Pericardium fibroblast (primary cell): Measurements from ENCODE around the gene SLC6A14. TPM values are rescaled to one million over a fixed set of nuclear protein-coding genes. Genes with fewer than 3 reads are reported as not detected.

ENCODE experiments used
- total RNA-seq: library from RNA; depleted of rRNA; stranded (reverse); fragments of >200 nt; gene quantifications from 2 replicates; pipeline ENCODE4 v1.2.3, GENCODE V29; 2015

SLC6A14 gene, protein sequence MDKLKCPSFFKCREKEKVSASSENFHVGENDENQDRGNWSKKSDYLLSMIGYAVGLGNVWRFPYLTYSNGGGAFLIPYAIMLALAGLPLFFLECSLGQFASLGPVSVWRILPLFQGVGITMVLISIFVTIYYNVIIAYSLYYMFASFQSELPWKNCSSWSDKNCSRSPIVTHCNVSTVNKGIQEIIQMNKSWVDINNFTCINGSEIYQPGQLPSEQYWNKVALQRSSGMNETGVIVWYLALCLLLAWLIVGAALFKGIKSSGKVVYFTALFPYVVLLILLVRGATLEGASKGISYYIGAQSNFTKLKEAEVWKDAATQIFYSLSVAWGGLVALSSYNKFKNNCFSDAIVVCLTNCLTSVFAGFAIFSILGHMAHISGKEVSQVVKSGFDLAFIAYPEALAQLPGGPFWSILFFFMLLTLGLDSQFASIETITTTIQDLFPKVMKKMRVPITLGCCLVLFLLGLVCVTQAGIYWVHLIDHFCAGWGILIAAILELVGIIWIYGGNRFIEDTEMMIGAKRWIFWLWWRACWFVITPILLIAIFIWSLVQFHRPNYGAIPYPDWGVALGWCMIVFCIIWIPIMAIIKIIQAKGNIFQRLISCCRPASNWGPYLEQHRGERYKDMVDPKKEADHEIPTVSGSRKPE
- total RNA-seq: not detected in 2 replicates

DNA sequence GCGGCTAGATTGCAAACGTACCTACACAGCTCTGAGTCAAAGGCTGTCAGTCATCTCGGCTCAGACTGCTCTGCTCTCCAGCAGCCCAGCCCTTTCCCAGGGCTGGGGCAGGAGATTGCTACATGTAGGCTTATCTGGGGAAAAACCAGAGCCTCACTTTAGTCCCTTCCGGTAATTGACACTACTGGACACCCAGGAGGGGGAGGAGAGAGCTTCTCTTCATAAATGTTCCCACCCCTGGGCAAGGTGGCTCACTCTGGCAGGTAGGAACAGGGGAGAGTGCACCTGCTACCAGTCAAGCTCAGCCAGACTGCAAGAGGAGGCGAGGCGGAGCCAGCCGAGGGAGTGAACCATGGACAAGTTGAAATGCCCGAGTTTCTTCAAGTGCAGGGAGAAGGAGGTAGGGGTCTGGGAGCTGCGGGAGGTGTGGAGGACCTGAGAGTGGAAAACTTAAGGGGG, at the start of gene SLC6A14:
SLC6A14 (plus strand) TSS at position 249 of the 459 bp plus-strand sequence; CDS start at position 353, 104 bp downstream.

DNA sequence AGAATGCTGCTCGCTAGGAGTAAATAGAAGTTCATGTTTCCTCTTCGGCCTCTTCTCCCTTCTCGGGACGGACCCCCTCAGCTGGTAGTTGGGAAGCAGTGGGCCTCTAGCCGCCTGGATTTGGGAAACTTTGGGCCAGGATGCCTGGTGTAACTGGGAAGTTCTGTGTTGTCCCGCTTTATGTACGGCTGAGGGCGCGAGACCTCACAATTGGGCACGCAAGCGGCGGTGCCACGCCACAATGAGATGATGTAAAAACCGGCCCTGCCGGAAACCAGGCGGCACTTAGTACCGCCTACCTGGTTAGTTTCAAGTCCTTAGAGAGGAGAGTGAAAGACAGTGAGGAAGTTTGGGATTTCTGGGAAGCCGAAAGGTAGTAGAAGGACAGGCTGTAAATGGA, 26.4 kb downstream of the SLC6A14 start, which contains the start of gene CT83:
CT83 (minus strand) TSS at position 155 of the 400 bp plus-strand sequence; CDS start at position 35, 120 bp downstream.

Other genes with a start within 250 kb of the SLC6A14 start
- gene CT83, start 26.4 kb downstream of the SLC6A14 start, total RNA-seq: not detected in 2 replicates